HCT116 (cell line): ENCODE results near the gene TMEM232. TPM values are rescaled to one million over a fixed set of nuclear protein-coding genes. Genes with fewer than 3 reads are reported as not detected.

Experiments
- ATAC-seq: fragments of 200-7000 bp; cut with Tn5 transposase; 2 replicates; pipeline ENCODE4 v1.9.1; 2020; ENCODE audit warnings: mild to moderate bottlenecking, moderate library complexity
- BruUV-seq: library from RNA; stranded (reverse); fragments of 400-500 nt; replicated peaks from 2 replicates; lab custom pipeline; 2021; lab: Mats Ljungman, UMichigan
- CTCF ChIA-PET: fragments of 300-600 bp; sonication (Branson Sonifier 250); formaldehyde crosslinking; loops from one replicate; lab custom pipeline; 2021; ENCODE audit warnings: antibody characterized with exemption; lab: Charles Lee
- POLR2A ChIA-PET: fragments of 300-600, 350-600 bp; sonication (Branson Sonifier 250); formaldehyde crosslinking; loops from one replicate; lab custom pipeline; 2021; ENCODE audit warnings: antibody characterized with exemption; lab: Charles Lee
- RAD21 ChIA-PET, 2 experiments: fragments of 300-600 bp; sonication (Branson Sonifier 250); formaldehyde crosslinking; loops; one replicate each; lab custom pipeline; 2023; ENCODE audit warnings: low total read pairs in 2 of 2; ENCODE audit not compliant: uncharacterized antibody in 2 of 2, unreplicated experiment in 2 of 2, low non-redundant PET in 1 of 2; lab: Charles Lee
- DNase-seq: peaks from one replicate; pipeline ENCODE4 v3.0.0-alpha.2; 2010; ENCODE audit warnings: low read depth, low spot score
- H2AFZ ChIP-seq: fragments of 200-600 bp; shearing (Covaris generic), sonication (generic); 2 replicates; pipeline ENCODE4 v1.6.1; 2017; ENCODE audit warnings: low read depth, mixed run types, mixed read lengths, antibody characterized with exemption, low read length; ENCODE audit not compliant: poor library complexity, severe bottlenecking
- H3K27ac ChIP-seq: 2 replicates; pipeline ENCODE4 v1.5.1; 2012; ENCODE audit warnings: low read depth, low read length
- H3K27me3 ChIP-seq: fragments of 200-600 bp; sonication (generic); 2 replicates; pipeline ENCODE4 v1.6.1; 2016; ENCODE audit warnings: mixed run types, low read length, mixed read lengths; ENCODE audit not compliant: insufficient read depth
- H3K36me3 ChIP-seq, 2 experiments: fragments of 200-500 bp in 1 of 2; fragments of 200-600 bp in 1 of 2; sonication (Bioruptor generic) in 1 of 2; sonication (generic) in 1 of 2; 2 replicates each; pipeline versions ENCODE4 v1.5.1 to v1.6.1; 2014 to 2016; ENCODE audit warnings: low read length in 2 of 2, inconsistent platforms in 1 of 2, mixed read lengths in 1 of 2, mixed run types in 1 of 2; ENCODE audit not compliant: insufficient read depth in 2 of 2, control insufficient read depth in 1 of 2
- H3K4me1 ChIP-seq, 2 experiments: fragments of 200-600 bp in 1 of 2; sonication (generic) in 1 of 2; 2 replicates each; pipeline versions ENCODE4 v1.5.1 to v1.6.1; 2012 to 2017; ENCODE audit warnings: low read length in 2 of 2, inconsistent platforms in 1 of 2, mild to moderate bottlenecking in 1 of 2, mixed read lengths in 1 of 2, mixed run types in 1 of 2, moderate library complexity in 1 of 2; ENCODE audit not compliant: insufficient read depth in 2 of 2, control insufficient read depth in 1 of 2
- H3K4me2 ChIP-seq: fragments of 200-600 bp; sonication (generic); 2 replicates; pipeline ENCODE4 v1.6.1; 2017; ENCODE audit warnings: mixed run types, low read length, mixed read lengths
- H3K4me3 ChIP-seq, 2 experiments: fragments of 200-600 bp in 1 of 2; sonication (generic) in 1 of 2; replicated peaks in 1 of 2; 2 replicates each; pipeline ENCODE4 v1.5.1; 2011 to 2016; ENCODE audit warnings: low read length in 2 of 2, control low read depth in 1 of 2, low read depth in 1 of 2, mild to moderate bottlenecking in 1 of 2, mixed read lengths in 1 of 2, mixed run types in 1 of 2
- H3K79me2 ChIP-seq: fragments of 200-600 bp; sonication (generic); 2 replicates; pipeline ENCODE4 v1.6.1; 2017; ENCODE audit warnings: mild to moderate bottlenecking, mixed run types, low read length, moderate library complexity, mixed read lengths; ENCODE audit not compliant: insufficient read depth
- H3K9ac ChIP-seq: fragments of 200-600 bp; sonication (generic); 2 replicates; pipeline ENCODE4 v1.6.1; 2016; ENCODE audit warnings: low read length, mixed read lengths
- H3K9me2 ChIP-seq: fragments of 200-600 bp; sonication (generic), shearing (Covaris generic); 2 replicates; pipeline ENCODE4 v1.6.1; 2017; ENCODE audit warnings: mixed run types, mild to moderate bottlenecking, moderate library complexity; ENCODE audit not compliant: insufficient read depth
- H3K9me3 ChIP-seq, 2 experiments: fragments of 200-500 bp in 1 of 2; fragments of 200-600 bp in 1 of 2; sonication (Bioruptor generic) in 1 of 2; sonication (generic) in 1 of 2; 2 replicates each; pipeline ENCODE4 v1.6.1; 2014 to 2017; ENCODE audit warnings: low read length in 2 of 2, mixed read lengths in 2 of 2, inconsistent platforms in 1 of 2, low read depth in 1 of 2, mild to moderate bottlenecking in 1 of 2, mixed run types in 1 of 2, moderate library complexity in 1 of 2; ENCODE audit not compliant: control insufficient read depth in 1 of 2, insufficient read depth in 1 of 2
- H4K20me1 ChIP-seq: fragments of 200-600 bp; sonication (generic), shearing (Covaris generic); 2 replicates; pipeline ENCODE4 v1.6.1; 2017; ENCODE audit warnings: mixed run types, mild to moderate bottlenecking, moderate library complexity; ENCODE audit not compliant: insufficient read depth
- CBX3 ChIP-seq: IDR thresholded peaks from 2 replicates; pipeline ENCODE4 v1.6.1; 2012; ENCODE audit warnings: low read depth
- CEBPB ChIP-seq: IDR thresholded peaks from 2 replicates; pipeline ENCODE4 v1.6.1; 2012; ENCODE audit warnings: low read depth
- EGR1 ChIP-seq: IDR thresholded peaks from 2 replicates; pipeline ENCODE4 v1.6.1; 2012; ENCODE audit warnings: low read depth
- JUND ChIP-seq: IDR thresholded peaks from 2 replicates; pipeline ENCODE4 v1.6.1; 2012
- RAD21 ChIP-seq: IDR thresholded peaks from 2 replicates; pipeline ENCODE4 v1.6.1; 2012; ENCODE audit warnings: low read depth, mild to moderate bottlenecking
- REST ChIP-seq: IDR thresholded peaks from 2 replicates; pipeline ENCODE4 v1.6.1; 2012; ENCODE audit warnings: low read depth
- SP1 ChIP-seq: IDR thresholded peaks from 2 replicates; pipeline ENCODE4 v1.6.1; 2012; ENCODE audit warnings: low read depth
- SRF ChIP-seq: IDR thresholded peaks from 2 replicates; pipeline ENCODE4 v1.6.1; 2012; ENCODE audit warnings: low read depth
- YY1 ChIP-seq: IDR thresholded peaks from 2 replicates; pipeline ENCODE4 v1.6.1; 2011; ENCODE audit warnings: low read length, low read depth, moderate library complexity, mild to moderate bottlenecking; ENCODE audit not compliant: insufficient replicate concordance; ENCODE audit errors: extremely low read depth
- intact Hi-C: fragments of 100-400 bp; cut with micrococcal nuclease; formaldehyde crosslinking; loops from 2 replicates; pipeline ENCODE4 v1.10.0; 2022
- total RNA-seq: library from RNA; stranded (reverse); gene quantifications from one replicate; pipeline ENCODE4 v1.2.1, GENCODE V29; 2021; ENCODE audit not compliant: unreplicated experiment
- TF ChIP-seq, protein P1 (sequence below): IDR thresholded peaks from 2 replicates; pipeline ENCODE4 v1.6.1; 2012
- TF ChIP-seq, protein P2 (sequence below), 3 experiments: fragments of 200-600 bp in 1 of 3; sonication (generic) in 1 of 3; IDR thresholded peaks in 2 of 3; conservative IDR thresholded peaks in 1 of 3; 2 replicates each; pipeline ENCODE4 v1.5.1; 2012 to 2017; ENCODE audit warnings: low read depth in 2 of 3, low read length in 2 of 3, antibody characterized with exemption in 1 of 3, borderline replicate concordance in 1 of 3, control low read depth in 1 of 3, mild to moderate bottlenecking in 1 of 3, mixed read lengths in 1 of 3, mixed run types in 1 of 3, moderate library complexity in 1 of 3; ENCODE audit not compliant: insufficient read depth in 1 of 3

The TMEM232 gene
- total RNA-seq, 1 experiment from 2014 or later, result 1.2 TPM

DNA sequence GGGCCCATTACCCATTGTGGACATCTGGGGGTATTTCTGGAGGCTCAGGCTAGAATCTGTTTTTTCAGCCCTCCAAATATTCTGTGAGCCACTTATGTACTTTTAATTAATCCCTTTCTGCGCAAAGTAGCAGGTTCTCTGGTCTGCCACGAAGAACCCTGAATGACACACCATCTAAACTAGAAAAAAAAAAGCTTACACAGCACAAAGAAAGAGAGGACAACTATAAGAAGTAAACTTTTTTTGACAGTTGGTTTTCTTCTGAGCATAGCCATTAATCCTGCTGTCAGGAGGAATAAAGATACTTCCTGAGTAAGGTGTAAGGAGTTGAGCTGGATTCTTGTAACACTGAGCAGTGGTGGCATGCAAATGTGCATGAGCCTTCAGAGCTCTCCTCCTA lies 327.5 kb downstream of the TMEM232 start:
- Histone ChIP-seq H3K4me1 (no peaks in the 10 kb centered on the region), H3K9me3 (no peaks in the 10 kb centered on the region), H3K9me2 (no peaks in the 10 kb centered on the region), H4K20me1 (no peaks in the 10 kb centered on the region), H2AFZ (no peak overlapping the region), H3K36me3 (no peaks in the 10 kb centered on the region), H3K79me2 (no peaks in the 10 kb centered on the region), H3K9ac (no peak overlapping the region), H3K4me3 (no peak overlapping the region), H3K27me3 (no peaks in the 10 kb centered on the region), H3K4me2 (no peak overlapping the region), H3K27ac (no peak overlapping the region)
- no peak for DNase-seq
- no peak for TF ChIP-seq EGR1
- TF ChIP-seq, protein P1, sequence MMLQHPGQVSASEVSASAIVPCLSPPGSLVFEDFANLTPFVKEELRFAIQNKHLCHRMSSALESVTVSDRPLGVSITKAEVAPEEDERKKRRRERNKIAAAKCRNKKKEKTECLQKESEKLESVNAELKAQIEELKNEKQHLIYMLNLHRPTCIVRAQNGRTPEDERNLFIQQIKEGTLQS, result no peak
- no peak for TF ChIP-seq CBX3
- BruUV-seq, result no TSS peak
- ChIA-PET CTCF (no interaction called here), RAD21 (no interaction called here), POLR2A (no interaction called here)
- intact Hi-C loops, result no loop called here
- no peak for ATAC-seq

- no peaks in the 10 kb centered on the region for H3K4me1 ChIP-seq
- POLR2A ChIA-PET, result no interaction called here
- intact Hi-C loops, result no loop called here
These were observed 329.2 kb downstream of the TMEM232 start for GRCh38 chr5:110397281-110397680.

More at GRCh38 chr5:110397281-110397680, 329.2 kb downstream of the TMEM232 start:
- ChIA-PET RAD21 (no interaction called here), CTCF (no interaction called here)
- Histone ChIP-seq H4K20me1 (no peaks in the 10 kb centered on the region), H3K79me2 (no peaks in the 10 kb centered on the region), H3K4me2 (no peak overlapping the region), H3K36me3 (no peaks in the 10 kb centered on the region), H3K9me2 (no peaks in the 10 kb centered on the region), H3K27ac (no peak overlapping the region), H3K9ac (no peak overlapping the region), H3K27me3 (no peaks in the 10 kb centered on the region), H3K4me3 (no peak overlapping the region), H2AFZ (no peak overlapping the region), H3K9me3 (no peaks in the 10 kb centered on the region)
- no TSS peak for BruUV-seq
- TF ChIP-seq, protein P2, sequence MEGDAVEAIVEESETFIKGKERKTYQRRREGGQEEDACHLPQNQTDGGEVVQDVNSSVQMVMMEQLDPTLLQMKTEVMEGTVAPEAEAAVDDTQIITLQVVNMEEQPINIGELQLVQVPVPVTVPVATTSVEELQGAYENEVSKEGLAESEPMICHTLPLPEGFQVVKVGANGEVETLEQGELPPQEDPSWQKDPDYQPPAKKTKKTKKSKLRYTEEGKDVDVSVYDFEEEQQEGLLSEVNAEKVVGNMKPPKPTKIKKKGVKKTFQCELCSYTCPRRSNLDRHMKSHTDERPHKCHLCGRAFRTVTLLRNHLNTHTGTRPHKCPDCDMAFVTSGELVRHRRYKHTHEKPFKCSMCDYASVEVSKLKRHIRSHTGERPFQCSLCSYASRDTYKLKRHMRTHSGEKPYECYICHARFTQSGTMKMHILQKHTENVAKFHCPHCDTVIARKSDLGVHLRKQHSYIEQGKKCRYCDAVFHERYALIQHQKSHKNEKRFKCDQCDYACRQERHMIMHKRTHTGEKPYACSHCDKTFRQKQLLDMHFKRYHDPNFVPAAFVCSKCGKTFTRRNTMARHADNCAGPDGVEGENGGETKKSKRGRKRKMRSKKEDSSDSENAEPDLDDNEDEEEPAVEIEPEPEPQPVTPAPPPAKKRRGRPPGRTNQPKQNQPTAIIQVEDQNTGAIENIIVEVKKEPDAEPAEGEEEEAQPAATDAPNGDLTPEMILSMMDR (IDR thresholded peaks at IDR 0.05 in 2 of 3, conservative IDR thresholded peaks at IDR 0.05 in 1 of 3; ENCODE audit: borderline replicate concordance in 1 of 3, insufficient read depth in 1 of 3, low read depth in 2 of 3, low read length in 2 of 3), result no peak
- TF ChIP-seq YY1 (no peak), CEBPB (no peak), RAD21 (no peak), SP1 (no peak), SRF (no peak), REST (no peak), JUND (no peak)
- ATAC-seq (no peak), DNase-seq (no peak)
